GM12874 (cell line): ENCODE measurements around the gene NPFF.

Source experiments
- TF ChIP-seq, protein P1 (sequence below): IDR thresholded peaks from 2 replicates; pipeline ENCODE4 v1.5.1; 2011; ENCODE audit warnings: low read depth, mild to moderate bottlenecking, control low read depth, low read length, moderate library complexity; ENCODE audit not compliant: insufficient read depth

The NPFF gene

DNA sequence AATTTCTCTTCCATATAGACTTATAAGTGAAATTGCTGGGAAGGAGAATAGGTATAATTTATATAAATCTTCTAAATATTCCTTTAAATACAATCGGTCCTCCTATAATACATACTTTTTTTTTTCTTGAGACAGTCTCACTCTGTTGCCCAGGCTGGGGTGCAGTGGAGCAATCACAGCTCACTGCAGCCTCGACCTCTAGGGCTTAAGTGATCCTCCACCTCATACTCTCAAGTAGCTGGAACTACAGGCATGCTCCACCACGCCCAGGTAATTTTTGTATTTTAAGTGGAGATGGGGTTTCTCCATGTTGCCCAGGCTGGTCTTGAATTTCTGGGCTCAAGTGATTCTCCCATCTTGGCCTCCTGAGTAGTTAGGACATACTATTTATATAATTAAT, 29.7 kb upstream of the NPFF start:
- TF ChIP-seq, protein P1, sequence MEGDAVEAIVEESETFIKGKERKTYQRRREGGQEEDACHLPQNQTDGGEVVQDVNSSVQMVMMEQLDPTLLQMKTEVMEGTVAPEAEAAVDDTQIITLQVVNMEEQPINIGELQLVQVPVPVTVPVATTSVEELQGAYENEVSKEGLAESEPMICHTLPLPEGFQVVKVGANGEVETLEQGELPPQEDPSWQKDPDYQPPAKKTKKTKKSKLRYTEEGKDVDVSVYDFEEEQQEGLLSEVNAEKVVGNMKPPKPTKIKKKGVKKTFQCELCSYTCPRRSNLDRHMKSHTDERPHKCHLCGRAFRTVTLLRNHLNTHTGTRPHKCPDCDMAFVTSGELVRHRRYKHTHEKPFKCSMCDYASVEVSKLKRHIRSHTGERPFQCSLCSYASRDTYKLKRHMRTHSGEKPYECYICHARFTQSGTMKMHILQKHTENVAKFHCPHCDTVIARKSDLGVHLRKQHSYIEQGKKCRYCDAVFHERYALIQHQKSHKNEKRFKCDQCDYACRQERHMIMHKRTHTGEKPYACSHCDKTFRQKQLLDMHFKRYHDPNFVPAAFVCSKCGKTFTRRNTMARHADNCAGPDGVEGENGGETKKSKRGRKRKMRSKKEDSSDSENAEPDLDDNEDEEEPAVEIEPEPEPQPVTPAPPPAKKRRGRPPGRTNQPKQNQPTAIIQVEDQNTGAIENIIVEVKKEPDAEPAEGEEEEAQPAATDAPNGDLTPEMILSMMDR, result no peak

GRCh38 chr12:53533471-53533870, 26.2 kb upstream of the NPFF start:
- TF ChIP-seq, protein P1, result no peak

DNA sequence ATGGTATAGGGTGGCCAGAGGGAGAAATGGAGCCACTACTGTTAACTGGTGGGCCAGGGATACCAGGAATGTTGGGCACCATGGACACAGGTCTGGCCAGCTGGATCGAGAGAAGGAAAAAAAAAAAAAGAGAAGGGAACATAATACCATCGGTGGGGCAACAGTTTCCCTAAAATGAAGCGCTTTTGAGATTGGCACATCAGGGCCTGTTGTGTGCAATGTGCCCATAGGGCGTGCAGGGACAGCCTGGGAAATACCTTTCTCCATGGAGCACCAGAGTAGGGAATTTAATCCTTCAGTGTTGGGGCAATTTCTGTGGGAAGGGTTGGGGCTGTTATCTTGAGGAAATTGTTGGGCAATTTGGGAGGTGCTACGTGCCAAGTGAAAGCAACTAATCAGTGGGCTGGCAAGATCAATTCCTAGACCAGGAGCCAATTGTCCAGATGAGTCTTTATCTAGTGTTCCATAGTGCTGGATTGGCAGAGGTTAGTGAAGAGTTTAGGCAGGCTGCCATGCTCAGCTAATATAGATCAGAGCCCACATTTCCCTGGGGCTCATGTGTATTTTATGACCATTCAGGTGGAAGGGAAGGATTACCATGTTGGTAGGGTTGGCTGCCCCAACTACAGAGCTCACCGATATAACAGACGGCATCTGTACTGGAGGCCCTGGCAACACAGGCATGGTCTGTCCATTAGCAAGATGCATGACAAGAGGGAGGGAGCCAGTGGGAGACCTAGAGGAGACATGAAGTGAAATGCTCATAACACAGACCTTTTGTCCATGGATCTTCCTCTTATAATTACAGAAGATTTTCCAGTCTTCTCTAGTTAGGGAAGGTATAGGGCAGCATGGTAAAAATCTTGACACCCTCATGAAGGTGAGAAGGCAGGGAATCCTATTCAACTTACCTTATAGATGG, 25.5 kb upstream of the NPFF start:
- TF ChIP-seq, protein P1, result no peak

DNA sequence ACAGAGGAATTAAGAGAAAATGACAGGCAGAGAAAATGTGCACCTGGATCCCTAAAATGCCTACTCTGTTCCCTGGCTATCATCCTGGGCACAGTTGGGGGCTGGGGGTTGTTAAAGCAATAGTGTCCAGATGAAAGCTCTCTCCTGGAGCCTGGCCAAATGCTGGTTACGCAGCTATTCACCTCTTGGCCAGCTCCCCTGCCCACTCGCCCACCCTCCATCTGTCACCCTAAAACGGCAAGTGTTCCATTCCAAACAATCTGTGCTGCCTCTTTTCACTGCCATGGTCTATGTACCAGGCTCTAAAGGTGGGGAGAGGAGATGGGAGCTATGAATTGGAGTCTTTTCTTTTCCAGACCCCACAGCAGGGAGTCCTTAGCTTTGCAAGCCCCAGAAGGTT, 24.7 kb upstream of the NPFF start:
- TF ChIP-seq, protein P1, result no peak

GRCh38 chr12:53530920-53531319, 23.6 kb upstream of the NPFF start:
- TF ChIP-seq, protein P1, result no peak

DNA sequence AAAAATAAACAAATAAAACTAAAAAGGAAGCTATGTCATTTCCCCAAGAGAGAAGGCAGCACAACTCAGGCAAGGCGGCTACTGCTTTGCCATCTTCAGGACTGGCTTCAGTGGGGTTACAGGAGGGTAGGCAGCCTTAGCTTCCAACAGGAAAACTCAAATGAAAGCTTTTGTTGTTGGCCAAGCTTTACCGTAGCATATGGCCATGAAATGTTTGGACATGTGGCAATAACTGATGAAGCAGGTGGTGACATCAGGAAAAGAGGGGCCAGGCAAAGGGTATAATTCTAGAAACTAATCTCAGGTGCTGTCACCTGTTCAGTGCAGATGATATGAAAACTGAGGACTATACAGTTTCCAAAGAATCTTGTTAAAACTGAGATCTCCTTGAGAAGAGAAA, 22.8 kb upstream of the NPFF start:
- TF ChIP-seq, protein P1, result no peak

DNA sequence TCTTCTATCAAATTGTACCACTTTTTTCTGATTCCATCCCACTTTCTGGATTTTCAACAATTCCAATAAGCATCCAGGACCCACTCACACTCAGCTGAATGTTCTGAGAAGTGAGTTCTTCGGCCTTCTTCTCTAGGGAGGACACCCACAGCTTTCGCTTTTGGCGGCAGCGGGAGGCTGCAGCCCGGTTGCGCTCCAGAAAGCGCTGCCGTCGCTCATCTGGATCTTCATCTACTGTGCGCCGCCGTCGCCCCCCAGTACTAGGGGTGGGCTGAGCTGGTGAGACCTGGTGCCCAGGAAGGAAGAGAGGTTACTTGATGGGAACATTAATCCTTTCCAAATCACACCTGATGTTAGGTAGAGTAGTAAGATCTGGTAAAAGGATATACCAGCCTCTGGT, 17.2 kb upstream of the NPFF start:
- TF ChIP-seq, protein P1, result no peak
